BE2C (cell line): Measurements from ENCODE around the gene CDK16.

ENCODE experiments used
- DNase-seq: peaks from one replicate; pipeline ENCODE4 v3.0.0-alpha.2; 2020
- H3K27me3 ChIP-seq: fragments of 250-450 bp; sonication (Bioruptor Pico); 2 replicates; pipeline ENCODE4 v1.5.1; 2020; ENCODE audit warnings: mild to moderate bottlenecking
- H3K36me3 ChIP-seq: fragments of 250-450 bp; sonication (Bioruptor Pico); 2 replicates; pipeline ENCODE4 v1.5.1; 2020; ENCODE audit warnings: mild to moderate bottlenecking
- H3K4me1 ChIP-seq: fragments of 250-450 bp; sonication (Bioruptor Pico); 2 replicates; pipeline ENCODE4 v1.5.1; 2020
- H3K4me3 ChIP-seq: 2 replicates; pipeline ENCODE4 v1.5.1; 2011; ENCODE audit warnings: low read depth, low read length
- H3K9me3 ChIP-seq: fragments of 250-450 bp; sonication (Bioruptor Pico); 2 replicates; pipeline ENCODE4 v1.5.1; 2020
- TF ChIP-seq, protein P1 (sequence below): IDR thresholded peaks from 2 replicates; pipeline ENCODE4 v1.5.1; 2012; ENCODE audit warnings: mild to moderate bottlenecking, low read depth, low read length

CDK16 gene

GRCh38 chrX:47176101-47176740 lies 42.3 kb upstream of the CDK16 start:
- Histone ChIP-seq H3K4me3 (no peak overlapping the region), H3K36me3 (peaks cover 49% of the 10 kb centered on the region), H3K4me1 (no peaks in the 10 kb centered on the region), H3K27me3 (no peaks in the 10 kb centered on the region), H3K9me3 (no peaks in the 10 kb centered on the region)
- TF ChIP-seq, protein P1, sequence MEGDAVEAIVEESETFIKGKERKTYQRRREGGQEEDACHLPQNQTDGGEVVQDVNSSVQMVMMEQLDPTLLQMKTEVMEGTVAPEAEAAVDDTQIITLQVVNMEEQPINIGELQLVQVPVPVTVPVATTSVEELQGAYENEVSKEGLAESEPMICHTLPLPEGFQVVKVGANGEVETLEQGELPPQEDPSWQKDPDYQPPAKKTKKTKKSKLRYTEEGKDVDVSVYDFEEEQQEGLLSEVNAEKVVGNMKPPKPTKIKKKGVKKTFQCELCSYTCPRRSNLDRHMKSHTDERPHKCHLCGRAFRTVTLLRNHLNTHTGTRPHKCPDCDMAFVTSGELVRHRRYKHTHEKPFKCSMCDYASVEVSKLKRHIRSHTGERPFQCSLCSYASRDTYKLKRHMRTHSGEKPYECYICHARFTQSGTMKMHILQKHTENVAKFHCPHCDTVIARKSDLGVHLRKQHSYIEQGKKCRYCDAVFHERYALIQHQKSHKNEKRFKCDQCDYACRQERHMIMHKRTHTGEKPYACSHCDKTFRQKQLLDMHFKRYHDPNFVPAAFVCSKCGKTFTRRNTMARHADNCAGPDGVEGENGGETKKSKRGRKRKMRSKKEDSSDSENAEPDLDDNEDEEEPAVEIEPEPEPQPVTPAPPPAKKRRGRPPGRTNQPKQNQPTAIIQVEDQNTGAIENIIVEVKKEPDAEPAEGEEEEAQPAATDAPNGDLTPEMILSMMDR: no peak
- no peak for DNase-seq

DNA sequence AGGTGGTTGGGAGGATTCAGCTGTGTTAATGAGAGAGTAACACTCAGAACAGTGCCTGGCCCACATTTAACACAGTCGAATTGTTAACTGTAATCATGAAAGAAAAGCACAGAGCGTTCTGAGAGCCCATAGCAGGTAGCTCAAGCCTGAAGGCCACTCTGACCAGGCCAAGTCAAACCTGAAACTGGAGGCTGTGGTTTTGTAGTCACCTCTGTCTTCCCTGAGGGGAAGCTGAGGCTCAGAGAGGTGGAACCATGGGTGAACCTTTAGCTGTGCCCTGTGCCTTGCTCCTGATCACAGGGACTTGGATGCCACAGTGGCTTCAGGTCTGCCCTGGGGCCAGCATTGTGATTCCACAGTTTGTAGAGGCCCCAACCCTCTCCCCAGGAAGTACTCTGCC lies 41.4 kb upstream of the CDK16 start:
- H3K36me3 ChIP-seq: peaks cover 52% of the 10 kb centered on the region
- DNase-seq: no peak
- H3K4me3 ChIP-seq: no peak overlapping the region
- no peaks in the 10 kb centered on the region for H3K27me3 ChIP-seq
- no peaks in the 10 kb centered on the region for H3K4me1 ChIP-seq
- no peaks in the 10 kb centered on the region for H3K9me3 ChIP-seq
- TF ChIP-seq, protein P1: no peak

GRCh38 chrX:47178337-47178736 lies 40.1 kb upstream of the CDK16 start:
- TF ChIP-seq, protein P1: no peak
- Histone ChIP-seq H3K27me3 (no peaks in the 10 kb centered on the region), H3K36me3 (peaks cover 47% of the 10 kb centered on the region), H3K4me3 (no peak overlapping the region), H3K9me3 (no peaks in the 10 kb centered on the region), H3K4me1 (no peaks in the 10 kb centered on the region)
- DNase-seq: no peak

DNA sequence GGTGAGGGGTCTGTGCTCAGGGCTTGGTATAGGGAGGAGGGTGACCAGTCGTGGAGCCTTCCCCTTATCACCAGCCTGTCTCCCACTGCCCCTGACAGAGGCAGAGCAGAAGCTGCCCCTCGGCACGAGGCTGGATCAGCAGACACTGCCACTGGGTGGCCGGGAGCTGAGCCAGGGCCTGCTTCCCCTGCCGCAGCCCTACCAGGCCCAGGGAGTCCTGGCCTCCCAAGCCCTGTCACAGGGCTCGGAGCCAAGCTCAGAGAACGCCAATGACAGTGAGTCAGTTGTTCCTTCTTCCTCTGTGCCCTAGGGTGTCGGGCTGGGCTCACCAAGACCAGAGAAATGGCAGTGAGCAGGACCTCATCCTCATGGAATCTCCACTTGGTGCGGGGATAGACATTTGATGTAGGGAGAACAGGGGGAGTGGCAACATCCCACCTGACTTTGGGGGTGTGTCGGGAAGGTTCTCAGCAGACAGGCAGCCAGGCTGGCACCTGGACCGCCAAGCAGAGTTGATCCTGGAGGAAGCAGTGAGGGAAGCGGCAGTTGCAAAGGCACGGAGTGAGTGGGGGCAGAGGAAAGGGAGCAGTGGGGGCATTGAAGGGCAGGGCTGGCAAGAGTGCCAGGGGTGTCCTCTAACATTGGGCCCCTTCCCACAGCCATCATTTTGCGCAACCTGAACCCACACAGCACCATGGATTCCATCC lies 39.1 kb upstream of the CDK16 start:
- Histone ChIP-seq H3K4me1 (no peaks in the 10 kb centered on the region), H3K36me3 (peaks cover 46% of the 10 kb centered on the region), H3K9me3 (no peaks in the 10 kb centered on the region), H3K27me3 (no peaks in the 10 kb centered on the region), H3K4me3 (no peak overlapping the region)
- TF ChIP-seq, protein P1: no peak
- DNase-seq: no peak

- Histone ChIP-seq H3K9me3 (no peaks in the 10 kb centered on the region), H3K4me1 (no peaks in the 10 kb centered on the region), H3K27me3 (no peaks in the 10 kb centered on the region), H3K36me3 (peaks cover 46% of the 10 kb centered on the region), H3K4me3 (no peak overlapping the region)
- TF ChIP-seq, protein P1: no peak
- no peak for DNase-seq
These were observed 38.6 kb upstream of the CDK16 start for GRCh38 chrX:47179928-47180255.

DNA sequence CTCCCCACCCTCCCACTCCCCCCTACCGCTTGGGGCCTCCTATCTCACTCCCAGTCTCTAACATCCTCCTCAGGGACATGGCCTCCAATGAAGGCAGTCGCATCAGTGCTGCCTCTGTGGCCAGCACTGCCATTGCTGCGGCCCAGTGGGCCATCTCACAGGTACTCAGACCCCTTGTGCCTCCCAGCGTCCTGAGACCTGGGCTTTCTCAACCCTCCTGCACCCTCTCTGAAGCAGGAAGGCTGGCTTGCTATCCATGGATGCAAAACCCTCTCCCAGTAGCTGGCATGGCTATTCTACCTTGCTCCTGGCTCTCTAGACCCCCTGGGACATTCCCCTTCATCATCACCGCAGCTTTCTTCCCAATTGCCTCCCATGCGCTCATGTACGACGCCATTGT lies 38.1 kb upstream of the CDK16 start:
- TF ChIP-seq, protein P1: no peak
- DNase-seq: no peak
- no peaks in the 10 kb centered on the region for H3K4me1 ChIP-seq
- H3K9me3 ChIP-seq: no peaks in the 10 kb centered on the region
- H3K4me3 ChIP-seq: no peak overlapping the region
- H3K36me3 ChIP-seq: peaks cover 46% of the 10 kb centered on the region
- H3K27me3 ChIP-seq: no peaks in the 10 kb centered on the region
